GM12878 (cell line): ENCODE data around the gene CDC37L1. TPM values are rescaled to one million over a fixed set of nuclear protein-coding genes. Genes with fewer than 3 reads are reported as not detected.

Source experiments
- ATAC-seq: fragments of 200-7000 bp; cut with Tn5 transposase; 3 replicates; pipeline ENCODE4 v1.9.1; 2020; ENCODE audit warnings: mild to moderate bottlenecking, moderate library complexity
- BruUV-seq: library from RNA; stranded (reverse); fragments of 400-500 nt; replicated peaks from 2 replicates; lab custom pipeline; 2021; lab: Mats Ljungman, UMichigan
- CTCF ChIA-PET: fragments of 300-600 bp; sonication (Branson Sonifier 250); formaldehyde crosslinking; extraction: SDS; loops from one replicate; lab custom pipeline; 2021; ENCODE audit warnings: inconsistent platforms; lab: Yijun Ruan, JAX
- POLR2A ChIA-PET: fragments of 350-600 bp; formaldehyde crosslinking; extraction: SDS; loops from one replicate; lab custom pipeline; 2021; ENCODE audit warnings: inconsistent platforms; lab: Charles Lee
- RAD21 ChIA-PET: fragments of 300-600 bp; sonication (Branson Sonifier 250); formaldehyde crosslinking; loops from one replicate; lab custom pipeline; 2023; ENCODE audit warnings: antibody characterized with exemption; ENCODE audit not compliant: unreplicated experiment; lab: Charles Lee
- SMC1A ChIA-PET: fragments of 300-600 bp; sonication (Branson Sonifier 250); formaldehyde crosslinking; loops from one replicate; lab custom pipeline; 2023; ENCODE audit not compliant: unreplicated experiment, uncharacterized antibody; lab: Charles Lee
- DNase-seq: peaks from one replicate; pipeline ENCODE4 v3.0.0-alpha.2; 2011; ENCODE audit warnings: low read depth, low spot score
- FAIRE-seq: peaks from 3 replicates; lab custom pipeline; 2011; peaks lifted over from hg19 to GRCh38; lab: Jason Lieb, UNC
- H2AFZ ChIP-seq: 2 replicates; pipeline ENCODE4 v1.6.0; 2011; ENCODE audit warnings: low read depth, low read length, control low read depth; ENCODE audit not compliant: control insufficient read depth
- H3K27ac ChIP-seq: 2 replicates; pipeline ENCODE4 v1.5.1; 2011; ENCODE audit warnings: control low read depth; ENCODE audit not compliant: control insufficient read depth, insufficient read depth
- H3K27me3 ChIP-seq, 2 experiments: replicated peaks in 1 of 2; 2 replicates each; pipeline versions ENCODE4 v1.6.0 to v1.6.1; 2011; ENCODE audit warnings: low read length in 1 of 2; ENCODE audit not compliant: control insufficient read depth in 2 of 2, insufficient read depth in 2 of 2
- H3K36me3 ChIP-seq, 2 experiments: 2 replicates each; pipeline ENCODE4 v1.5.1; 2011; ENCODE audit warnings: low read length in 1 of 2; ENCODE audit not compliant: control insufficient read depth in 2 of 2, insufficient read depth in 2 of 2
- H3K4me1 ChIP-seq: 2 replicates; pipeline ENCODE4 v1.6.1; 2011; ENCODE audit warnings: mild to moderate bottlenecking, low read length, moderate library complexity, mixed read lengths; ENCODE audit not compliant: control insufficient read depth, insufficient read depth
- H3K4me2 ChIP-seq: 2 replicates; pipeline ENCODE4 v1.6.0; 2011; ENCODE audit warnings: control low read depth; ENCODE audit not compliant: control insufficient read depth, insufficient read depth
- H3K4me3 ChIP-seq: fragments of 200-600 bp; sonication (generic); 2 replicates; pipeline ENCODE4 v1.5.1; 2016
- H3K79me2 ChIP-seq: 2 replicates; pipeline ENCODE4 v1.6.0; 2011; ENCODE audit warnings: low read length; ENCODE audit not compliant: control insufficient read depth, insufficient read depth
- H3K9ac ChIP-seq: 2 replicates; pipeline ENCODE4 v1.8.0; 2011; ENCODE audit warnings: low read length, control low read depth, mixed read lengths; ENCODE audit not compliant: control insufficient read depth, insufficient read depth
- H3K9me3 ChIP-seq: replicated peaks from 3 replicates; pipeline ENCODE4 v1.5.1; 2011; ENCODE audit warnings: mild to moderate bottlenecking, low read length; ENCODE audit not compliant: control insufficient read depth, insufficient read depth
- H4K20me1 ChIP-seq: 2 replicates; pipeline ENCODE4 v1.6.0; 2011; ENCODE audit not compliant: control insufficient read depth, insufficient read depth
- IRF4 ChIP-seq: IDR thresholded peaks from 2 replicates; pipeline ENCODE4 v1.6.1; 2011; ENCODE audit warnings: low read depth, low read length
- RUNX3 ChIP-seq: IDR thresholded peaks from 2 replicates; pipeline ENCODE4 v1.6.1; 2012; ENCODE audit warnings: low read length, inconsistent platforms
- ZNF207 ChIP-seq: fragments of 450-650 bp; IDR thresholded peaks from 2 replicates; pipeline ENCODE4 v1.6.1; 2014; ENCODE audit warnings: antibody characterized with exemption, mild to moderate bottlenecking, borderline replicate concordance
- WGBS: methylation state at CpG from one replicate; pipeline ENCODE4 v1.1.6; 2016; ENCODE audit warnings: low lambda C conversion rate; ENCODE audit not compliant: insufficient replicate concordance, insufficient coverage; ENCODE audit errors: missing lambda C conversion rate; 5-methylcytosine and 5-hydroxymethylcytosine counted together
- in situ Hi-C: fragments of 300-500 bp; cut with MboI; formaldehyde crosslinking; loops from 9 replicates; pipeline ENCODE4 v1.14.3; 2018; ENCODE audit warnings: mixed read lengths
- intact Hi-C: fragments of 100-400 bp; cut with micrococcal nuclease; formaldehyde crosslinking; loops from one replicate; pipeline ENCODE4 v1.14.2; 2022; ENCODE audit not compliant: unreplicated experiment
- polyA plus RNA-seq, 11 experiments: library from polyadenylated mRNA; depleted of rRNA in 4 of 11; unstranded in 6 of 11; stranded (reverse) in 5 of 11; fragments of >200 nt; fragmentation: Nextera tagmentation in 4 of 11; fragmentation: Illumina TruSeq in 1 of 11; extraction: Ambion mirVana in 4 of 11; extraction: Trizol in 1 of 11; gene quantifications; 1 replicate in 1 of 11; 2 replicates in 10 of 11; pipeline versions ENCODE4 v1.2.1 to v1.2.3, GENCODE V29; 2011 to 2016; ENCODE audit warnings: inconsistent platforms in 2 of 11, missing spikeins in 2 of 11, low read depth in 1 of 11
- total RNA-seq, 4 experiments: library from RNA; depleted of rRNA in 3 of 4; stranded (reverse); fragments of >200 nt in 3 of 4; fragmentation: Illumina TruSeq in 1 of 4; extraction: Trizol in 1 of 4; gene quantifications; 2 replicates each; pipeline versions ENCODE4 v1.2.1 to v1.2.3, GENCODE V29; 2013 to 2021
- TF ChIP-seq, protein P1 (sequence below): fragments of 450-650 bp; IDR thresholded peaks from 2 replicates; pipeline ENCODE4 v1.6.1; 2018; ENCODE audit warnings: borderline replicate concordance, mild to moderate bottlenecking; ENCODE audit not compliant: partially characterized antibody

The CDC37L1 gene
- total and polyA plus RNA-seq, 10 of the 15 experiments (the other 5 are each of a cell fraction or from before 2014, with no cell fraction given), result 2.2 to 16.6 (median 8.2) TPM

DNA sequence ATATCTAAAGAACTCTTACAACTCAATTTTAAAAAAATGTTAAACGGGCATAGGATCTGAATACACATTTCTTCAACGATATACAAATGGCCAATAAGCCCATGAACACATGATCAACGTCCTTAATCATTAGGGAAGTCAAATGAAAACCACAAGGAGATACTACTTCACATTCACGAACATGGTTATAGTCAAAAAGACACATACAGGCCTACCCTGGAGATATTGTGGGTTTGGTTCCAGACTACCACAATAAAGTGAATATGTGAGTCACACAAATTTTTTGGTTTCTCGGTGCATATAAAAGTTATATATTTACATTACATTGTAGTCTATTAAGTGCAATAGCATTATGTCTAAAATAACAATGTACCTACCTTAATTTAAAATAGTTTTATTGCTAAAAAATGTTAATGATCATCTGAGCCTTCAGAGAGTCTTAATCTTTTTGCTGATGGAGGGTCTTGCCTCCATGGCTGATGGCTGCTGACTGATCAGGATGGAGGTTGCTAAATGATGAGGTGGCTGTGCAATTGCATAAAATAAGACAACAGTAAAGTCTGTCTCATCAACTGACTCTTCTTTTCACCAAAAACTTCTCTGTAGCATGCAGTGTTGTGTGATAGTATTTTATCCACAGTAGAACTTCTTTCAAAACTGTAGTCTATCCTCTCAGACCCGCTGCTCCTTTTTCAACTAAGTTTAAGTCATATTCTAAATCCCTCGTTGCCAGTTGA lies 46.5 kb downstream of the CDC37L1 start:
- SMC1A ChIA-PET, result no interaction called here
- CTCF ChIA-PET, result interaction anchor here (1.3 kb wide), 1 partner anchor 14 kb away, joined by 3 read pairs; no protein-coding TSS in a partner anchor
- no peaks in the 10 kb centered on the region for H4K20me1 ChIP-seq
- FAIRE-seq (peak; percentile 84), DNase-seq (no peak), ATAC-seq (peak; percentile 42; the same call in 1 of the 3 replicates)
- H3K4me2 ChIP-seq, result no peak overlapping the region
- RAD21 ChIA-PET, result no interaction called here
- POLR2A ChIA-PET, result no interaction called here
- WGBS, result 62% methylated on average over 7 of the region's 7 CpGs
- H3K9me3 ChIP-seq, result no peaks in the 10 kb centered on the region
- in situ Hi-C loops, result no loop called here
- peaks cover 0 to 9% of the 10 kb centered on the region in 2 experiments for H3K36me3 ChIP-seq
- no peaks in the 10 kb centered on the region for H3K27me3 ChIP-seq
- H3K27ac ChIP-seq, result no peak overlapping the region
- no peak overlapping the region for H2AFZ ChIP-seq
- H3K4me1 ChIP-seq, result 0 out of 2 replicates have a peak, but pooled peaks cover 4% of the 10 kb centered on the region
- H3K9ac ChIP-seq, result no peak overlapping the region
- intact Hi-C loops, result no loop called here
- BruUV-seq, result no TSS peak
- peaks cover 26% of the 10 kb centered on the region for H3K79me2 ChIP-seq
- H3K4me3 ChIP-seq, result no peak overlapping the region
- TF ChIP-seq, protein P1, sequence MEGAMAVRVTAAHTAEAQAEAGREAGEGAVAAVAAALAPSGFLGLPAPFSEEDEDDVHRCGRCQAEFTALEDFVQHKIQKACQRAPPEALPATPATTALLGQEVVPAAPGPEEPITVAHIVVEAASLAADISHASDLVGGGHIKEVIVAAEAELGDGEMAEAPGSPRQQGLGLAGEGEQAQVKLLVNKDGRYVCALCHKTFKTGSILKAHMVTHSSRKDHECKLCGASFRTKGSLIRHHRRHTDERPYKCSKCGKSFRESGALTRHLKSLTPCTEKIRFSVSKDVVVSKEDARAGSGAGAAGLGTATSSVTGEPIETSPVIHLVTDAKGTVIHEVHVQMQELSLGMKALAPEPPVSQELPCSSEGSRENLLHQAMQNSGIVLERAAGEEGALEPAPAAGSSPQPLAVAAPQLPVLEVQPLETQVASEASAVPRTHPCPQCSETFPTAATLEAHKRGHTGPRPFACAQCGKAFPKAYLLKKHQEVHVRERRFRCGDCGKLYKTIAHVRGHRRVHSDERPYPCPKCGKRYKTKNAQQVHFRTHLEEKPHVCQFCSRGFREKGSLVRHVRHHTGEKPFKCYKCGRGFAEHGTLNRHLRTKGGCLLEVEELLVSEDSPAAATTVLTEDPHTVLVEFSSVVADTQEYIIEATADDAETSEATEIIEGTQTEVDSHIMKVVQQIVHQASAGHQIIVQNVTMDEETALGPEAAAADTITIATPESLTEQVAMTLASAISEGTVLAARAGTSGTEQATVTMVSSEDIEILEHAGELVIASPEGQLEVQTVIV, result no peak
- TF ChIP-seq IRF4 (no peak), RUNX3 (peak; percentile 67), ZNF207 (no peak)
- TF ChIP-seq, all 136 proteins: peak for 1
